IgD-negative memory B cell (primary cell): ENCODE results near the gene GPR35. TPM values are rescaled to one million over a fixed set of nuclear protein-coding genes. Genes with fewer than 3 reads are reported as not detected.

Source experiments
- H3K27ac Mint-ChIP-seq, 3 donors: one replicate each; pipeline ENCODE4 v1.8.0; 2020 to 2022; ENCODE audit warnings: mild to moderate bottlenecking in 3 of 3, mixed read lengths in 3 of 3, moderate library complexity in 1 of 3
- H3K27me3 Mint-ChIP-seq: one replicate; pipeline ENCODE4 v1.8.0; 2021; ENCODE audit warnings: mixed read lengths
- H3K36me3 Mint-ChIP-seq: one replicate; pipeline ENCODE4 v1.8.0; 2020; ENCODE audit warnings: mild to moderate bottlenecking, mixed read lengths
- H3K4me1 Mint-ChIP-seq, 3 donors: one replicate each; pipeline ENCODE4 v1.8.0; 2020 to 2022; ENCODE audit warnings: mixed read lengths in 3 of 3, mild to moderate bottlenecking in 1 of 3
- H3K4me3 Mint-ChIP-seq, 4 donors: one replicate each; pipeline ENCODE4 v1.8.0; 2020 to 2022; ENCODE audit warnings: mild to moderate bottlenecking in 4 of 4, mixed read lengths in 4 of 4, moderate library complexity in 3 of 4
- H3K9me3 Mint-ChIP-seq, 3 donors: one replicate each; pipeline ENCODE4 v1.8.0; 2020 to 2021; ENCODE audit warnings: mixed read lengths in 3 of 3, mild to moderate bottlenecking in 1 of 3
- polyA plus RNA-seq: library from polyadenylated mRNA; unstranded; fragments of 300-500 nt; fragmentation: Illumina TruSeq; gene quantifications from one replicate; pipeline ENCODE4 v1.2.3, GENCODE V29; 2021

Gene GPR35
- polyA plus RNA-seq, 1 donor from 2014 or later: not detected

DNA sequence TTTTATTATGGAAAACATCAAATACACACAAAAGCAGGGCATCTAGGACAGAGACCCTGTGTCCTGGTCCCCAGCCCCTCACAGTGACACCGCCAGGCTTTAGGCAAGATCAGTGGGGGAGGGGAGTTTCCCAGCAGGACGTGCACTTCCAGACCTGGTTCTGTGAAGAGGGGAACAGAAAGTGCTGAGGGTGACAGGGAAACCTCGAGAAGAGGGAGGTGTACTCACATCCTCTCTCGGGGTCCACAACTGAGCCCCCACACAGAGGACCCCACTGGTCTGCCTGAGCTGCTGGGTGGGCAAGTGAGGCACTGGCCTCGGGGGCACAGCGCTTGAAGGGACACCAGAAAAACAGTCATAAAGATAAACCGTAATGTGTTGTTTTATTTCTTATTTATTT is 4.4 kb upstream of the GPR35 start:
- peaks cover 0 to 7% (median 0%) of the 10 kb centered on the region in 3 donors for H3K9me3 Mint-ChIP-seq
- peak overlapping the region in 2 of 3 donors; percentile 59 to 98 for H3K27ac Mint-ChIP-seq
- peaks cover 9 to 24% (median 17%) of the 10 kb centered on the region in 3 donors for H3K4me1 Mint-ChIP-seq

DNA sequence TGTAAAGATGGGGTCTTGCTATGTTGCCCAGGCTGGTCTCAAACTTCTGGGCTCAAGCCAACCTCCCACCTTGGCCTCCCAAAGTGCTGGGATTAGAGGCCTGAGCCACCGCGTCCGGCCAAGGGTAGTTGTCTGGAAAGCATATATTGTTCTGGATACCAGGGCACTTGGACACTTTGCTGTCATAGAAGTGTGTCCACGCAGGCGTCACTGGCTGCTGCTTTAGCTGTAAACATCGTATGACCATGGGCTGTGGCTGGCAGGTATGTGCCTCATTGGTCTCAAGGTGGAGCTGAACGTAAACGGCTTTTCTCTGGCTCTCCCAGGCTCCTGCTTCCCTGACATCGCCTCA is 3.2 kb upstream of the GPR35 start:
- Mint-ChIP-seq H3K36me3 (peaks cover 1% of the 10 kb centered on the region), H3K27ac (peak overlapping the region in 2 of 3 donors; percentile 76 to 98), H3K4me1 (peaks cover 9 to 24% (median 20%) of the 10 kb centered on the region in 3 donors), H3K27me3 (peaks cover 17% of the 10 kb centered on the region), H3K4me3 (peak overlapping the region in 2 of 4 donors; percentile 36 to 94), H3K9me3 (peaks cover 0 to 7% (median 0%) of the 10 kb centered on the region in 3 donors)

More for the DNA sequence above, 4.4 kb upstream of the GPR35 start:
- peak overlapping the region in 2 of 4 donors; percentile 22 to 75 for H3K4me3 Mint-ChIP-seq
- H3K27me3 Mint-ChIP-seq: peaks cover 17% of the 10 kb centered on the region
- H3K36me3 Mint-ChIP-seq: peaks cover 1% of the 10 kb centered on the region

DNA sequence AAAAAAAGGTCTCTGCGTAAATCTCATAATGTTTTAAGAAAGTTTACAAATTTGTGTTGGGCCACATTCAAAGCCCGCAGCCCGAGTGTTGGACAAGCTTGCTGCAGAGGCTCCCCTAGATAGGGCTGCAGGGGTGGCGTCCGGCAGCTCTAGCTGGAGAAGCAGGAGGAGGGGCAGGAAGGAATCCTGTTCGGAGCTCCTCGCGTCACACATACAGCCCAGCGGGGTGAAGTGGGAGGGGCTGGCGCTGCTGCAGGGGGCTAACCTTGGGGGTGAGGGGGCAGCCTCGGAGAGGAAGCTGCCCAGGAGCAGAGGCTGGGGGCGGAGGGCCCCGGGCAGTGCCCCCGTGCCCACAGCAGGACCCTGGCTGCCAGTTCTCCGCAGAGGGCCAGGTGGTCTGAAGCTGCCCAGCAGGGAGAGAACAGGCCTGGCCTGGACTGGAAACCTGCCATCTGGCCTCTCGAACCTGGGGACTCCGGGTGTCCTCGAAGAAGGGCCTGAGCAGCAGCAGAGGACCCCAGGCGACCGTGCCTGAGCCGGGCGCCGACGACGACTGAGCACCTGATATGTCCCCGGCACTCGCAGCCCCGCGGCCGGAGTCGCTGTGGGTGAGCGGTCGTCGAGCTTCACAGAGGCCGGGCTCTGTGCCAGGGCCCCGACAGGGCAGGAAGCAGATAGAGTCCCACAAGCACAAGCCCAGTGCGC is 2.6 kb upstream of the GPR35 start:
- peaks cover 1% of the 10 kb centered on the region for H3K36me3 Mint-ChIP-seq
- peaks cover 0 to 5% (median 0%) of the 10 kb centered on the region in 3 donors for H3K9me3 Mint-ChIP-seq
- H3K27ac Mint-ChIP-seq: peak overlapping the region in 1 of 3 donors; percentile 67
- H3K4me1 Mint-ChIP-seq: peaks cover 9 to 25% (median 20%) of the 10 kb centered on the region in 3 donors
- peaks cover 17% of the 10 kb centered on the region for H3K27me3 Mint-ChIP-seq
- H3K4me3 Mint-ChIP-seq: peak overlapping the region in 2 of 4 donors; percentile 36 to 94

DNA sequence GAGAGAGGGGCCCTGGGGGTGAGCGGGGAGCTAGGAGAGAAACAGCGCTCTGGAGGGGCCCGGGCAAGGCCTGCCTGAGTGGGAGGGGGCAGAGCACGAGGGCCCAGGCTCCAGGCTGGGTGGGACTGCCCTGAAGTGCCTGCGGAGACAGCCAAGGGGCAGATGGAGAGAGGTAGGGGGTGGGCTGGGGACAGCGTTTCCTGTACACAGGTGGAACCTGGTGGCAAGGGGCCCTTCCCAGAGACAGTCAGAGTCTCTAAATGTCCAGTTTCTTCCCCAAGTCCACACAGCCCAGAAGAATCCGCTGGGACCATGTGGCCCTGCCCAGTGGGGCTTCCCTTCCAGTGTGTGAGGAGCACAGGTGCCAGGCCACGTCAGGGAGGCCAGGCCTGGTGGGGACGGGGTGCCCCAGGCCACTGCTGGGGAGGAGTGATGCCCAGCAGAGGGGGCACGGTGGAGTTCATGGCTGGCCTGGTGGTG is 1.7 kb upstream of the GPR35 start:
- Mint-ChIP-seq H3K27me3 (peaks cover 17% of the 10 kb centered on the region), H3K9me3 (no peaks in the 10 kb centered on the region), H3K4me1 (peaks cover 9 to 25% (median 20%) of the 10 kb centered on the region in 3 donors), H3K4me3 (no peak overlapping the region), H3K36me3 (peaks cover 1% of the 10 kb centered on the region), H3K27ac (no peak overlapping the region)

- Mint-ChIP-seq H3K4me3 (peak overlapping the region in 2 of 4 donors; percentile 60 to 68), H3K27ac (peak overlapping the region in 1 of 3 donors; percentile 67)
Observed at GRCh38 chr2:240624011-240624949, 1.0 kb upstream of the GPR35 start.

DNA sequence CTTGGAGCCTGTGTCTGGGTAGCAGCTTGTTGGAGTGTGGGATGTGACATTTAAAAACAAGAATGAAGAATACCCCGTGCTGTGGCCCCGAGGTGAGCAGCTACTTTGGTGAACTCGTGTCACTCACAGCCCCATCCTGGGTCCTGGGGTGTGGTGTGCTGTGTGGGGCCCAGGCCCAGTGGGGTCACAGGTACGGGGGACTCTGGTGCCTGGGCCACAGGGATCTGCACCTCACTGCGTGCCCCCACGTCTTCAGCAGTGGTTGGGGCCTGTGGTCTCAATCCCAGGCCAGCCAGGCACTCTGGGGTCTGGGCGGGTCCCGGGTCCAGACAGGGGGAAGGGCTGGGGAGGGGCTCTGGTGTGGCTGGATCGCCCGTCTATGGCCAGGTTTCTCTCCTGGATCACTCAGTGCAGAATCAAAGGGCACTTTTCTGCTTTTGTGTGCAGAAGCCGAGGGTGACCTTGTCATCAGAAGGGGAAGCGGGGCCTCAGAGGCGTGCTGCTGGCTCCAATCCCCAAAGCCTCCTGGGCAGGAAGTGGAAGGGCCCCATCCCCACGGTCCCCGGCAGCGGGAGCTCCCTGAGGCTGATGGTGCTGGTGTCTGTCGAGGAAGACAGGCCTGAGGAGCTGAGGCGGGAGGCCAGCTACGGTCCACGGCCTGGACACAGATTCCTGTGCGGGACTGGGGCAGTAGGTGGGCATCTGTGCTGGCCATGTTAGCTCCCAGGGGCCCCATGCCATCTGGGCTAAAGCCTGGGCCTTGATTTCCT is 1.4 kb downstream of the GPR35 start:
- Mint-ChIP-seq H3K36me3 (peaks cover 1% of the 10 kb centered on the region), H3K9me3 (no peaks in the 10 kb centered on the region), H3K27ac (no peak overlapping the region), H3K4me3 (peak overlapping the region in 1 of 4 donors; percentile 49), H3K4me1 (peaks cover 5 to 13% (median 11%) of the 10 kb centered on the region in 3 donors), H3K27me3 (peaks cover 10% of the 10 kb centered on the region)

More at GRCh38 chr2:240624011-240624949, 1.0 kb upstream of the GPR35 start:
- no peaks in the 10 kb centered on the region for H3K9me3 Mint-ChIP-seq
- peaks cover 17% of the 10 kb centered on the region for H3K27me3 Mint-ChIP-seq
- H3K4me1 Mint-ChIP-seq: peaks cover 9 to 25% (median 20%) of the 10 kb centered on the region in 3 donors
- H3K36me3 Mint-ChIP-seq: peaks cover 1% of the 10 kb centered on the region

DNA sequence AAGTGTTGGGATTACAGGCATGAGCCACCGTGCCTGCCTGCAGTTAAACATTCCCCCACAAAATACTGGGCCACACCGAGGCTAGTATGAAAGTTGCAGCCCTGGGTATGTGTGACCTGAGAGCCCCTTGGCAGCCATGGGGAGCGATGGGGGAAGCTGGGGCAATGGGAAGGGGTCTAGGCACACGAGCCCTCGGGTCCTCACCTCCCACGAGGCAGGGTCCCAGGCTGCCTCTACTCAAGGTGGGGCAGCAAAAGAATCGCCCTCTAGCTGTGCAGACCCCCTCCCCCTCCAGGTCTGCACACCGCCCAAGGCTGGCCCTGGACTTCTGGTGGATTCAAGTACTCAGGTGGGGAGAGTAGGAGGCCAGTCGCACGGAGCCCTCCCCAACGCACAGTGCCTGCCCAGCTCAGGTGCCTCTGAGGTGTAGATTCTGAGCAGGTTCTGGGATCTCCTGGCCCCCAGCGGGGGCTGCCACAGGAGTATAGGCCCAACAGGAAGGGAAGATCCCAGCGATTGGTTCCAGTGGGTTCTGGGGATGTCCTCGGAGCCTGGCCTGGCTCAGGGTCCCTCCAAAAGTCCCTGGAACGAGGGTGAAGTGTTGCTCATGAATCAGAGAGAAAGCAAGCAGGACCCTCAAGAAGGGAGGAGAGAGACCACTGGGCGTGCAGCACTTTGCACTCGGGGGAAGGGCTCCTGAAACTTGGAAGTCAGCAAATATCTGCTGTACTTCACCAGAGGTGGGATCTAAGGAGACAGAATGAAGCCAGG is 2.6 kb downstream of the GPR35 start:
- H3K36me3 Mint-ChIP-seq: peaks cover 2% of the 10 kb centered on the region
- no peak overlapping the region for H3K27ac Mint-ChIP-seq
- peaks cover 2% of the 10 kb centered on the region for H3K27me3 Mint-ChIP-seq
- peaks cover 0 to under 1% (median 0%) of the 10 kb centered on the region in 3 donors for H3K9me3 Mint-ChIP-seq
- no peak overlapping the region for H3K4me3 Mint-ChIP-seq
- peaks cover 0 to 9% (median 7%) of the 10 kb centered on the region in 3 donors for H3K4me1 Mint-ChIP-seq

GRCh38 chr2:240628507-240628807 is 3.2 kb downstream of the GPR35 start:
- peaks cover 4% of the 10 kb centered on the region for H3K36me3 Mint-ChIP-seq
- H3K27ac Mint-ChIP-seq: no peak overlapping the region
- peaks cover 2% of the 10 kb centered on the region for H3K27me3 Mint-ChIP-seq
- peaks cover 0 to 6% (median 5%) of the 10 kb centered on the region in 3 donors for H3K9me3 Mint-ChIP-seq
- H3K4me3 Mint-ChIP-seq: no peak overlapping the region
- H3K4me1 Mint-ChIP-seq: peaks cover 0 to 9% (median 7%) of the 10 kb centered on the region in 3 donors

GRCh38 chr2:240628808-240629618 is 3.7 kb downstream of the GPR35 start:
- H3K4me1 Mint-ChIP-seq: peaks cover 0 to 9% (median 7%) of the 10 kb centered on the region in 3 donors
- no peak overlapping the region for H3K27ac Mint-ChIP-seq
- no peak overlapping the region for H3K4me3 Mint-ChIP-seq
- peaks cover 0 to 9% (median 8%) of the 10 kb centered on the region in 3 donors for H3K9me3 Mint-ChIP-seq
- peaks cover 5% of the 10 kb centered on the region for H3K36me3 Mint-ChIP-seq
- H3K27me3 Mint-ChIP-seq: peaks cover 2% of the 10 kb centered on the region

DNA sequence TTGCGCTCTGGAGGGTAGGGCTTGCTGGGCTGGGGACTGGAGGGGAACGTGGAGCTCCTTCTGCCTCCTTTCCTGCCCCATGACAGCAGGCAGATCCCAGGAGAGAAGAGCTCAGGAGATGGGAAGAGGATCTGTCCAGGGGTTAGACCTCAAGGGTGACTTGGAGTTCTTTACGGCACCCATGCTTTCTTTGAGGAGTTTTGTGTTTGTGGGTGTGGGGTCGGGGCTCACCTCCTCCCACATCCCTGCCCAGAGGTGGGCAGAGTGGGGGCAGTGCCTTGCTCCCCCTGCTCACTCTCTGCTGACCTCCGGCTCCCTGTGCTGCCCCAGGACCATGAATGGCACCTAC is 4.3 kb downstream of the GPR35 start:
- H3K27me3 Mint-ChIP-seq: peaks cover 4% of the 10 kb centered on the region
- peaks cover 0 to 15% (median 13%) of the 10 kb centered on the region in 3 donors for H3K9me3 Mint-ChIP-seq
- no peak overlapping the region for H3K4me3 Mint-ChIP-seq
- H3K36me3 Mint-ChIP-seq: peaks cover 7% of the 10 kb centered on the region
- no peak overlapping the region for H3K27ac Mint-ChIP-seq
- H3K4me1 Mint-ChIP-seq: peaks cover 0 to 9% (median 7%) of the 10 kb centered on the region in 3 donors

GRCh38 chr2:240629968-240630770 is 4.9 kb downstream of the GPR35 start:
- H3K27me3 Mint-ChIP-seq: peaks cover 2% of the 10 kb centered on the region
- H3K9me3 Mint-ChIP-seq: peaks cover 0 to 18% (median 17%) of the 10 kb centered on the region in 3 donors
- peaks cover 7% of the 10 kb centered on the region for H3K36me3 Mint-ChIP-seq
- H3K4me1 Mint-ChIP-seq: peaks cover 0 to 3% (median 3%) of the 10 kb centered on the region in 3 donors
- no peak overlapping the region for H3K4me3 Mint-ChIP-seq
- no peak overlapping the region for H3K27ac Mint-ChIP-seq

GRCh38 chr2:240630771-240631547 is 5.7 kb downstream of the GPR35 start:
- H3K4me3 Mint-ChIP-seq: no peak overlapping the region
- peaks cover 0 to 18% (median 17%) of the 10 kb centered on the region in 3 donors for H3K9me3 Mint-ChIP-seq
- H3K4me1 Mint-ChIP-seq: peaks cover 0 to 2% (median 1%) of the 10 kb centered on the region in 3 donors
- no peak overlapping the region for H3K27ac Mint-ChIP-seq
- peaks cover 7% of the 10 kb centered on the region for H3K36me3 Mint-ChIP-seq
- peaks cover 2% of the 10 kb centered on the region for H3K27me3 Mint-ChIP-seq
